A549 treated with AZD2906 at 1 μM for 4 hours (cell line): ENCODE results near the gene RPS6KA4. TPM values are rescaled to one million over a fixed set of nuclear protein-coding genes. Genes with fewer than 3 reads are reported as not detected.

Experiments used
- total RNA-seq: library from RNA; stranded (reverse); fragments of 200-300 nt; extraction: Qiagen RNA extraction; gene quantifications from 5 replicates; pipeline ENCODE4 v1.2.3, GENCODE V29; 2022

RPS6KA4 gene
- total RNA-seq: 50.3 to 66.1 TPM (median 60.0 TPM) in 5 replicates

GRCh38 chr11:64358907-64359711, at the start of gene RPS6KA4:
Gene RPS6KA4 (plus strand): TSS chr11:64359162. CDS start chr11:64359236, 74 bp downstream.

DNA sequence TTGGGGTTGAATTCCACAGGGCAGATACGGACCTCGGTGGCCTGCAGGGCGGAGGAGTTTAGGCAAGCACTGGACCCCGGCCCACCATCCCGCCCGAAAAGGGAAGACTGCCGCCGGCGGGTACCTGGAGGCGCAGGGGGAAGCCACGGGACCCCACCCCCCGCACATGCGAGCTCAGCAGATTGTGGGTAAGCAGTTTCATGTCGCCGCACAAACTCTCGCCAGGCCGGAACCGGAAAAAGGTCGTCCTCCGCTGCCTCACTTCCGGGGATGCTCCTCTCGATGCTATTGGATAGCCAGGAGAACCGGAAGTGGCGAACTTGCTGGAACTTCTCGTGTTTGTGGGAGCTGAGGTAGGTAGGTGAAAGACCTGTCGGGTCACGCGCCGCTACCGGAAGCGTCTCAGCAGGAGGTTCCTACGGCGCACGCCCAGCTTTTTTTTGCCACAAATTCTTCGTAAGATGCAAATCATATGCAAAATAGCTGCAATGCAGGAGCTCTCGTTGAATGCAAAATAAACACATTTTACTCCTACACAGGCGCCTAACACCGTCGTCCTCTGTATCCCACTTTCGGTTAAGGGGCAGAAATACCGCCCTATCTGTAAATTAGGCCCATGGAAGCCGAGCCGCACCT, 41.5 kb upstream of the RPS6KA4 start, which contains the start of gene TRMT112:
TSS of gene TRMT112 (minus strand) at position 235 of the 636 bp plus-strand sequence. CDS start at position 202, 33 bp downstream.

DNA sequence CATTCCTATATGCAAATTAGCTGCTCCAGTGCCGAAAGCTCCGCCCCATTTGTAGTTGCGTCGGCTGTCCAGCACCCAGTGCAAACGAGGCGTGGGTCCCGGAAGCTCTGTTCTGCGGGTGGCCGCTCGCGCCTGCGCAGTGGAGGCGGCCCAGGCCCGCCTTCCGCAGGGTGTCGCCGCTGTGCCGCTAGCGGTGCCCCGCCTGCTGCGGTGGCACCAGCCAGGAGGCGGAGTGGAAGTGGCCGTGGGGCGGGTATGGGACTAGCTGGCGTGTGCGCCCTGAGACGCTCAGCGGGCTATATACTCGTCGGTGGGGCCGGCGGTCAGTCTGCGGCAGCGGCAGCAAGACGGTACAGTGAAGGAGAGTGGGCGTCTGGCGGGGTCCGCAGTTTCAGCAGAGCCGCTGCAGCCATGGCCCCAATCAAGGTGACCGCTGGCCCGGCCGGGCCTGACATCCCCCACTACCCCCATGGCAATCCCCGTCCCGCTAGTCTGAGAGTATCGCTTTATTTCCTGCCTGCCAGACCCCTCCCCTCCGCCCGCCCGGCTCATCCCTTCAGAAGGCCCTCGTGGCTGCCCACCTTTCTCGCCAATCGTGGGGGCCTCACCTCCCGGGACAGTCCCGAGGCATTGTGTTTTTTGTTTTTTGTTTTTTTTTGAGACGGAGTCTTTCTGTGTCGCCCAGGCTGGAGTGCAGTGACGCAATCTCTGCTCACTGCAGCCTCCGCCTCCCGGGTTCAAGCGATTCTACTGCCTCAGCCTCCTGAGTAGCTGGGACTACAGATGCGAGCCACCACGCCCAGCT, 40.8 kb upstream of the RPS6KA4 start, which contains the start of gene PRDX5:
TSS of gene PRDX5 (plus strand) at position 161 of the 805 bp plus-strand sequence. CDS start at position 256, 95 bp downstream.

DNA sequence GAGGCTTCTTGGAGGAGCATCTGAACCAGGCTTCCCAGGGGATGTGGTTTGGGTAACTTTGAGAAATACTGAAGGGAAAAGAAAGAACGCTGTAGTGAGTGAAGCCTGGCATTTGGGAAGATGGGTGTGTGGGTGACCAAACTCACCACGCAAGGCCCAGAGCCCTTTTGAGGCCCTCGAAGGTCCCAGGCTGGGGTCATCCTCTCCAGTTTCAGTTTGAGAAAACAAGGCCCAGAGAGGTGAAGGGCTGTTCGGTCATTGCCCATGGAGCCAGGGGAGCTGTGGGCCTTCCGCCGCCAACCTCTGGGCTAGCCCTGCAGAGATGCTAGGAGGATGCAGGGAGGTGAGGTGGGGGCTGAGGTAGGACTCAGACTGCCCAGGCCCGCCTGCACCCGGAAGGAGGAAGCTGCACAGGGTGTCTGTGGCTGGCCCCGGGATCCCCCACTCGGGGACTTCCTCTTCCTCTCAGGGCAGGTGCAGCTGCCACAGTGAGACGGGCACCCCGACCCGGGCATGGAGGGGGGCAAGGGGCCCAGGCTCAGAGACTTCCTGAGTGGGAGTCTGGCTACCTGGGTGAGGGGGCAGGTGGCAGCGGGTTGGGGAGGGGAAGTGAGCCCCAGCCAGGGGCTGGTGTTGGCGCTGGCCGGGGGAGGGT, 19.1 kb upstream of the RPS6KA4 start, which contains the start of gene CCDC88B:
TSS of gene CCDC88B (plus strand) at position 451 of the 655 bp plus-strand sequence. CDS start at position 514, 63 bp downstream.

Other genes with a start within 250 kb of the RPS6KA4 start
- 8.9 to 15.3 TPM (median 13.1 TPM) in 5 replicates for gene MACROD1, start 193.0 kb upstream of the RPS6KA4 start, total RNA-seq
- gene STIP1, start 173.0 kb upstream of the RPS6KA4 start, total RNA-seq: 213 to 262 TPM (median 229 TPM) in 5 replicates
- 0.85 to 3.0 TPM (median 1.3 TPM) in 5 replicates for gene FERMT3, start 152.4 kb upstream of the RPS6KA4 start, total RNA-seq
- gene TRPT1, start 133.0 kb upstream of the RPS6KA4 start, total RNA-seq: 15.6 to 26.8 TPM (median 25.0 TPM) in 5 replicates
- gene NUDT22, start 132.9 kb upstream of the RPS6KA4 start, total RNA-seq: 31.4 to 40.3 TPM (median 38.4 TPM) in 5 replicates
- gene DNAJC4, start 128.6 kb upstream of the RPS6KA4 start, total RNA-seq: 17.5 to 23.5 TPM (median 21.8 TPM) in 5 replicates
- gene VEGFB, start 124.6 kb upstream of the RPS6KA4 start, total RNA-seq: 32.0 to 52.7 TPM (median 48.0 TPM) in 5 replicates
- 125 to 146 TPM (median 138 TPM) in 5 replicates for gene FKBP2, start 118.1 kb upstream of the RPS6KA4 start, total RNA-seq
- 208 to 384 TPM (median 359 TPM) in 5 replicates for gene PPP1R14B, start 112.2 kb upstream of the RPS6KA4 start, total RNA-seq
- 17.0 to 23.5 TPM (median 19.6 TPM) in 5 replicates for gene PLCB3, start 107.6 kb upstream of the RPS6KA4 start, total RNA-seq
- gene BAD, start 74.5 kb upstream of the RPS6KA4 start, total RNA-seq: 72.5 to 96.8 TPM (median 92.7 TPM) in 5 replicates
- gene GPR137, start 73.3 kb upstream of the RPS6KA4 start, total RNA-seq: 32.9 to 50.2 TPM (median 46.3 TPM) in 5 replicates
- 0.07 to 0.14 TPM in 2 of 5 replicates, not detected in the others for gene KCNK4, start 67.9 kb upstream of the RPS6KA4 start, total RNA-seq
- 2.2 to 3.2 TPM (median 2.6 TPM) in 5 replicates for gene CATSPERZ, start 58.8 kb upstream of the RPS6KA4 start, total RNA-seq
- gene ESRRA, start 53.6 kb upstream of the RPS6KA4 start, total RNA-seq: 38.1 to 59.3 TPM (median 55.6 TPM) in 5 replicates
- gene TRMT112, start 41.6 kb upstream of the RPS6KA4 start, total RNA-seq: 377 to 453 TPM (median 410 TPM) in 5 replicates
- 370 to 500 TPM (median 472 TPM) in 5 replicates for gene PRDX5, start 41.0 kb upstream of the RPS6KA4 start, total RNA-seq
- gene CCDC88B, start 19.0 kb upstream of the RPS6KA4 start, total RNA-seq: 8.6 to 10.5 TPM (median 10.2 TPM) in 5 replicates
- gene SLC22A11, start 196.8 kb downstream of the RPS6KA4 start, total RNA-seq: 0.09 to 0.10 TPM in 2 of 5 replicates, not detected in the others
- not detected in 5 replicates for gene SLC22A12, start 232.1 kb downstream of the RPS6KA4 start, total RNA-seq